HG02571 (cell line): ENCODE results near the gene IFI16.

Source experiments
- ATAC-seq: cut with Tn5 transposase; IDR thresholded peaks from one replicate; pipeline ENCODE4 v1.9.1; 2021; ENCODE audit warnings: mild to moderate bottlenecking, moderate library complexity; ENCODE audit not compliant: unreplicated experiment

The IFI16 gene

GRCh38 chr1:159056069-159056698, 46.5 kb downstream of the IFI16 start:
- ATAC-seq = no peak

- no peak for ATAC-seq
Observed at GRCh38 chr1:159058751-159059150, 49.0 kb downstream of the IFI16 start.

- no peak for ATAC-seq
Observed at GRCh38 chr1:159065106-159065505, 55.4 kb downstream of the IFI16 start.

- ATAC-seq = no peak
Observed at GRCh38 chr1:159066108-159066507, 56.4 kb downstream of the IFI16 start.

GRCh38 chr1:159067699-159068621, 58.3 kb downstream of the IFI16 start:
- ATAC-seq = peak; percentile 78

- ATAC-seq = no peak
Observed at GRCh38 chr1:159068886-159069285, 59.2 kb downstream of the IFI16 start.

- ATAC-seq = no peak
Observed at GRCh38 chr1:159071970-159072582, 62.4 kb downstream of the IFI16 start.

GRCh38 chr1:159076438-159077119, 66.9 kb downstream of the IFI16 start, which contains the start of gene AIM2:
Gene AIM2, minus strand, starts transcription at chr1:159076766. Its CDS starts 3,267 bp downstream, at chr1:159073499.
- ATAC-seq = peak; percentile 86

- peak; percentile 68 for ATAC-seq
Observed at GRCh38 chr1:159077120-159077961, 67.6 kb downstream of the IFI16 start.

GRCh38 chr1:159079525-159079924, 69.8 kb downstream of the IFI16 start:
- ATAC-seq = no peak

GRCh38 chr1:159081626-159082025, 71.9 kb downstream of the IFI16 start:
- no peak for ATAC-seq

- ATAC-seq = no peak
Observed at GRCh38 chr1:159083013-159083412, 73.3 kb downstream of the IFI16 start.

- ATAC-seq = no peak
Observed at GRCh38 chr1:159084152-159084551, 74.4 kb downstream of the IFI16 start.

- ATAC-seq = no peak
Observed at GRCh38 chr1:159084867-159085266, 75.2 kb downstream of the IFI16 start.

GRCh38 chr1:159088050-159088449, 78.3 kb downstream of the IFI16 start:
- no peak for ATAC-seq

GRCh38 chr1:159088546-159089183, 79.0 kb downstream of the IFI16 start:
- ATAC-seq = no peak

- ATAC-seq = no peak
Observed at GRCh38 chr1:159089184-159089791, 79.6 kb downstream of the IFI16 start.

- ATAC-seq = no peak
Observed at GRCh38 chr1:159090286-159091179, 80.8 kb downstream of the IFI16 start.
